ENCODE measurements around the gene THUMPD3. TPM values are rescaled to one million over a fixed set of nuclear protein-coding genes. Genes with fewer than 3 reads are reported as not detected.
A peak's percentile ranks its signal among the peaks of the same experiment; 100 is the strongest.

Gene THUMPD3
- total and polyA plus RNA-seq, 2 of the 4 experiments (the other 2 are of a cell fraction), result 28.2 to 43.9 TPM

DNA sequence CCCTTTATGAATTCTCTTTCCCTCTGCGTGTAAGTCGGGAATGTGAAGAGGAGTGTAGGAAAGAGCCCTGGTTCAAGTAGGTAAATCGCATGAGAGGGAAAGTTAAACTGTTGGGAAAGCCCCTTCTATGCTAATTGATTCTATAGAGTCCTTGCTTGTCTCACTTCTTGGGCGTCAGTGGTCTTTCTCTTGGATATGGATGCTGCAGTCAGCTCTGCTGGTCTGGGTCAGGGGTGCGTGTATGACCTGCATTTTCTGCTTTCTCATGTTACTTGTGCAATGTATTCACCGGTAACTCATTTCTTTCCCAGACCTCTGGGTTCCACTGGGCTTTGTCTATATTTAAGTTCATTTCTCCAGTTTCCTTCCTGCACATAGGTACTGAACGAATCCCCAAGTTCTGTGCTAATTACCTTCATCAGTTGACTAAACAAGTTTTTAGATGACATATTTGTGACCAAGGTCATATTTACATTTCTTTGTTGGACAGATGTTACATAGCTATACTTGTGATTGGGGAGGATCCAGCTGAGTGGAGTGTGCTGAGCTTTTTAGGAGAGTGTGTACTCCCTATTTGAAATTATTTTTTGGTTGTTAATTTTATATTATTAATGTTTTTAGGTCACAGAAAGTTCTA lies 36.0 kb downstream of the THUMPD3 start:
- Histone ChIP-seq H3K9me1 (ENCODE audit: insufficient read depth, low read length) (peaks cover 3% of the 10 kb centered on the region; the same call in 1 of the 2 replicates), H3K4me1 (ENCODE audit: control insufficient read depth, insufficient read depth, low read length) (peaks cover 9% of the 10 kb centered on the region), H2BK120ac (ENCODE audit: low read depth, low read length) (peak overlapping the region; percentile 69), H2BK5ac (ENCODE audit: low read depth, low read length, poor library complexity, severe bottlenecking) (peak overlapping the region; percentile 97), H2AFZ (replicated peaks; ENCODE audit: low read length, poor library complexity) (peak overlapping the region; percentile 87), H3K79me1 (ENCODE audit: low read depth in 1 of 2, low read length in 2 of 2) (peaks cover 0 to 20% of the 10 kb centered on the region in 2 experiments; a peak in 2 of 4 replicates), H3K56ac (ENCODE audit: extremely low read depth, insufficient read depth, low read length) (peak overlapping the region; percentile 95), H4K91ac (ENCODE audit: insufficient read depth, low read depth, low read length) (peak overlapping the region; percentile 90), H3K27ac (ENCODE audit: insufficient read depth, low read length) (peak overlapping the region; percentile 96), H3K27me3 (ENCODE audit: control insufficient read depth, insufficient read depth, low read length) (no peaks in the 10 kb centered on the region), H2BK20ac (ENCODE audit: low read depth, low read length) (no peak overlapping the region), H3K4me3 (ENCODE audit: insufficient read depth, low read depth, low read length) (peak overlapping the region; percentile 95), H3K9ac (ENCODE audit: low read depth, low read length) (peak overlapping the region; percentile 98), H3K14ac (replicated peaks; ENCODE audit: low read depth, low read length) (peak overlapping the region; percentile 95), H3K23ac (ENCODE audit: low read depth, low read length) (peak overlapping the region; percentile 96), H2BK15ac (ENCODE audit: low read depth, low read length) (peak overlapping the region; percentile 17; the same call in 2 of the 3 replicates), H3K4me2 (ENCODE audit: low read depth, low read length) (peak overlapping the region; percentile 82), H3K4ac (ENCODE audit: low read depth, low read length) (peak overlapping the region; percentile 95), H4K8ac (ENCODE audit: low read depth in 2 of 2, low read length in 2 of 2) (peak overlapping the region; percentile 86 to 97), H4K5ac (ENCODE audit: low read depth, low read length) (peak overlapping the region; percentile 97), H3K18ac (ENCODE audit: low read depth, low read length) (peak overlapping the region; percentile 97), H2AK5ac (ENCODE audit: low read depth, low read length) (peak overlapping the region; percentile 99), H2AK9ac (replicated peaks; ENCODE audit: low read depth, low read length, poor library complexity) (peak overlapping the region; percentile 98), H3K36me3 (ENCODE audit: control insufficient read depth, insufficient read depth, low read length) (peaks cover 4% of the 10 kb centered on the region), H3K9me3 (ENCODE audit: control insufficient read depth, insufficient read depth, low read length) (no peaks in the 10 kb centered on the region), H4K20me1 (ENCODE audit: insufficient read depth, low read length) (peaks cover 88% of the 10 kb centered on the region)
- dilution Hi-C loops (cut with HindIII; ENCODE audit: low sequenced_read_pairs, unreplicated experiment) (no loop called here), in situ Hi-C loops (cut with MboI; ENCODE audit: low sequenced_read_pairs) (no loop called here), intact Hi-C loops (cut with micrococcal nuclease) (loop anchor here (5.0 kb wide), 1 partner anchor 38 kb away; no protein-coding TSS in a partner anchor)
- POLR2A ChIA-PET (ENCODE audit: unreplicated experiment), result no interaction called here
- DNase-seq, result peak; percentile 66
- ATAC-seq (ENCODE audit: low read depth), result no peak
- CTCF ChIA-PET, result no interaction called here
- WGBS, 2 experiments (ENCODE audit: extremely low coverage in 2 of 2, insufficient read length in 1 of 2), result no CpG with 5 or more reads among the region's 7 CpGs
- BruUV-seq (replicated peaks), result TSS peak; percentile 34
- TF ChIP-seq RAD21 (IDR thresholded peaks at IDR 0.05; ENCODE audit: low read length) (no peak), SMC3 (IDR thresholded peaks at IDR 0.05; ENCODE audit: low read depth, low read length) (no peak), FOS (IDR thresholded peaks at IDR 0.05; ENCODE audit: low read depth, low read length) (no peak), RFX5 (IDR thresholded peaks at IDR 0.05; ENCODE audit: low read depth, low read length) (no peak), CEBPB (IDR thresholded peaks at IDR 0.05; ENCODE audit: low read depth, low read length) (peak; percentile 79), POLR2A (IDR thresholded peaks at IDR 0.05; ENCODE audit: low read depth, low read length) (peak; percentile 66; the same call in 1 of the 2 replicates), BHLHE40 (IDR thresholded peaks at IDR 0.05; ENCODE audit: low read depth, low read length) (no peak), RCOR1 (IDR thresholded peaks at IDR 0.05; ENCODE audit: insufficient replicate concordance, low read length) (no peak), MXI1 (IDR thresholded peaks at IDR 0.05; ENCODE audit: borderline replicate concordance, low read depth, low read length) (no peak), NFE2L2 (IDR thresholded peaks at IDR 0.05; ENCODE audit: low read depth, low read length) (peak; percentile 70), MAZ (IDR thresholded peaks at IDR 0.05; ENCODE audit: borderline replicate concordance, low read depth, low read length) (no peak), CHD1 (IDR thresholded peaks at IDR 0.05; ENCODE audit: low read depth, low read length) (0 out of 2 replicates have a peak, but pooled peaks have one; percentile 11), MAFK (IDR thresholded peaks at IDR 0.05; ENCODE audit: low read depth, low read length) (peak; percentile 3; the same call in 1 of the 2 replicates)
- TF ChIP-seq, protein P1, sequence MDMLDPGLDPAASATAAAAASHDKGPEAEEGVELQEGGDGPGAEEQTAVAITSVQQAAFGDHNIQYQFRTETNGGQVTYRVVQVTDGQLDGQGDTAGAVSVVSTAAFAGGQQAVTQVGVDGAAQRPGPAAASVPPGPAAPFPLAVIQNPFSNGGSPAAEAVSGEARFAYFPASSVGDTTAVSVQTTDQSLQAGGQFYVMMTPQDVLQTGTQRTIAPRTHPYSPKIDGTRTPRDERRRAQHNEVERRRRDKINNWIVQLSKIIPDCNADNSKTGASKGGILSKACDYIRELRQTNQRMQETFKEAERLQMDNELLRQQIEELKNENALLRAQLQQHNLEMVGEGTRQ (IDR thresholded peaks at IDR 0.05; ENCODE audit: low read depth, low read length), result no peak
- TF ChIP-seq, protein P2, sequence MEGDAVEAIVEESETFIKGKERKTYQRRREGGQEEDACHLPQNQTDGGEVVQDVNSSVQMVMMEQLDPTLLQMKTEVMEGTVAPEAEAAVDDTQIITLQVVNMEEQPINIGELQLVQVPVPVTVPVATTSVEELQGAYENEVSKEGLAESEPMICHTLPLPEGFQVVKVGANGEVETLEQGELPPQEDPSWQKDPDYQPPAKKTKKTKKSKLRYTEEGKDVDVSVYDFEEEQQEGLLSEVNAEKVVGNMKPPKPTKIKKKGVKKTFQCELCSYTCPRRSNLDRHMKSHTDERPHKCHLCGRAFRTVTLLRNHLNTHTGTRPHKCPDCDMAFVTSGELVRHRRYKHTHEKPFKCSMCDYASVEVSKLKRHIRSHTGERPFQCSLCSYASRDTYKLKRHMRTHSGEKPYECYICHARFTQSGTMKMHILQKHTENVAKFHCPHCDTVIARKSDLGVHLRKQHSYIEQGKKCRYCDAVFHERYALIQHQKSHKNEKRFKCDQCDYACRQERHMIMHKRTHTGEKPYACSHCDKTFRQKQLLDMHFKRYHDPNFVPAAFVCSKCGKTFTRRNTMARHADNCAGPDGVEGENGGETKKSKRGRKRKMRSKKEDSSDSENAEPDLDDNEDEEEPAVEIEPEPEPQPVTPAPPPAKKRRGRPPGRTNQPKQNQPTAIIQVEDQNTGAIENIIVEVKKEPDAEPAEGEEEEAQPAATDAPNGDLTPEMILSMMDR (conservative IDR thresholded peaks at IDR 0.05; ENCODE audit: low read depth, low read length), result no peak

Measured in IMR-90 (cell line).